ENCODE results near the gene C1QTNF12.

The C1QTNF12 gene

DNA sequence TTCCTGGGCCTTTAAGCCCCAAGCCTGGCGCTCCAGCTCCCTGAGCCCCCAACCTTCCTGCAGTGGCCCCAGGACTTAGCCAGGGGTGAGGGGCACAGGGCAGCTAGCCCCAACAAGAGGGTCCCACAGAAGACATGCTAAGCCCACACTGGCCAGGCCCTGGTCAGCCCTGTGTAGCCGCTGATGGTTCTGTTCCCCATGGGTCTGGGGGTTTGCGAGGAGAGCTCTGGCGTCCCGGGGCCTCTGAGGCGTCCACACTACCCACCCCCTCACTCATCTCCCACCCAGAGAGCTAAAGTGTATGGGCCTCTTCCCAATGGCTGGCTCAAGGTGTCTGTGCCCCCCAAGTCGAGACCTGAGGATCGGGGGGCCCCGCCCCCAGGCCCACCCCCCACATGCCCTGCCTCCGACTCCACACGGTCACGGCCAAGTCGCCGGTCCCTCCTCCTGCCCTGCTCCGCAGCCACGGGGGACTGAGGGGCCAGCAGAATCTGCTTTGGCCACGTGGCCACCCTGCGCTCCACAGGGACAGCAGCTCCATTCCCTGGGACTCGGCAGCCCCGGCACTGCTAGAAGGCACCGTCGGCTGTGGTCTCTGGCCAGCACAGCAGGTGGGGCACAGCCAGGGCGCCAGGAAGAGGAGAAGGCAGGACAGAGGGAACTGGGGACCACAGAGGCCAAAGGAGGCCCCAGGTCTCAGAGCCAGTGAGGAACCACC, 47.9 kb downstream of the C1QTNF12 start:
- Histone ChIP-seq H4K20me1 (ENCODE audit: low read depth, low read length) (no peaks in the 10 kb centered on the region), H2AFZ (ENCODE audit: low read depth, low read length, severe bottlenecking) (no peak overlapping the region), H3K4me3 (ENCODE audit: insufficient read depth, low read length, poor library complexity, severe bottlenecking) (no peak overlapping the region), H3K9me3 (ENCODE audit: insufficient read depth, low read length) (no peaks in the 10 kb centered on the region), H3K9me2 (replicated peaks; ENCODE audit: insufficient read depth, low read length) (no peaks in the 10 kb centered on the region), H3F3A (ENCODE audit: insufficient read depth) (no peaks in the 10 kb centered on the region), H3K36me3 (ENCODE audit: low read length) (no peaks in the 10 kb centered on the region), H3K27ac (ENCODE audit: low read depth, low read length) (no peak overlapping the region), H3K79me2 (ENCODE audit: insufficient read depth, low read length) (no peaks in the 10 kb centered on the region), H3K4me2 (ENCODE audit: low read depth, low read length, poor library complexity, severe bottlenecking) (no peak overlapping the region), H3K27me3 (ENCODE audit: low read length) (no peaks in the 10 kb centered on the region), H3K9ac (ENCODE audit: low read length) (no peak overlapping the region)
- no peak for TF ChIP-seq CTCF (IDR thresholded peaks at IDR 0.05; ENCODE audit: insufficient read depth, low read length, poor library complexity, severe bottlenecking)
- no peak for TF ChIP-seq EZH2phosphoT487 (conservative IDR thresholded peaks at IDR 0.05; ENCODE audit: low read length)

DNA sequence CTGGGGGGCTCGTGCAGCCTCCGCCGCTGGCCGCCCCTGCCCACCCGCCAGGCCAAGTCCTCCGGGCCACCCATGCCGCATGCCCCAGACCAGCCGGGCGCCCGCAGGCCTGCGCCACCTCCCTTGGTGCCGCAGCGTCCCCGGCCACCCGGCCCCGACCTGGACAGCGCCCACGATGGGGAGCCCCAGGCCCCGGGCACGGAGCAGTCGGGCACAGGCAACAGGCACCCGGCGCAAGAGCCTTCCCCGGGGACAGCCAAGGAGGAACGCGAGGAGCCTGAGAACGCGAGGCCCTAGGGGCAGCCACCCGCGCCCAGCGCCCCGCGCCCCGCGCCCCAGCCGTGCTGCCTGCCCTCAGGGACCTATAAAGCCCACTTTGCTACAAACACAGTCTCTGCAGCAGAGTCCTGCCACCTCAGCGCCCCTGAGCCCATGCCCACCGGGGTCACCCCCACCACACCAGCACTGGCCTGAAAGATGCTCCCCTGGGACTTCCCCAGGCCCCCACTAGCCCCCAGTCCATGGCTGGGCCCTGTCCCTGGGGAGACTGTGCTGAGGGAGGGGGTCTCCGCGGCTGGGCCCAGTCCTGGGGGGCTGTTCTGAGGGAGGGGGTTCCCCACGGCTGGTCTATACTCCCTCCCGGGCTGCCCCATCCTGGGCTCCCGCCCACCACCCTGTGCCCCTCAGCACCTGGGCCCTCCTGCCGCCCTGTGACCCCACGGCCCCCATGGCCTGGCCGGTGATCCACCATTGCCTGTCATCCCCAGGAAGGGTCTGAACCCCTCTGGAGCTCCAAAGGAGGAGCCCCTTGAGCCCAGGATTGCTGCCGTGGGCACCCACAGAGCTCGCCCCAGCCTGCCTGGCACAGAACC, 48.7 kb downstream of the C1QTNF12 start:
- H3K27ac ChIP-seq (ENCODE audit: low read depth, low read length): no peak overlapping the region
- no peaks in the 10 kb centered on the region for H3K27me3 ChIP-seq (ENCODE audit: low read length)
- H3K9me3 ChIP-seq (ENCODE audit: insufficient read depth, low read length): no peaks in the 10 kb centered on the region
- H3K4me2 ChIP-seq (ENCODE audit: low read depth, low read length, poor library complexity, severe bottlenecking): no peak overlapping the region
- no peaks in the 10 kb centered on the region for H3K79me2 ChIP-seq (ENCODE audit: insufficient read depth, low read length)
- no peaks in the 10 kb centered on the region for H3K36me3 ChIP-seq (ENCODE audit: low read length)
- H4K20me1 ChIP-seq (ENCODE audit: low read depth, low read length): no peaks in the 10 kb centered on the region
- H3F3A ChIP-seq (ENCODE audit: insufficient read depth): no peaks in the 10 kb centered on the region
- no peak overlapping the region for H3K4me3 ChIP-seq (ENCODE audit: insufficient read depth, low read length, poor library complexity, severe bottlenecking)
- no peaks in the 10 kb centered on the region for H3K9me2 ChIP-seq (replicated peaks; ENCODE audit: insufficient read depth, low read length)
- no peak overlapping the region for H2AFZ ChIP-seq (ENCODE audit: low read depth, low read length, severe bottlenecking)
- H3K9ac ChIP-seq (ENCODE audit: low read length): no peak overlapping the region
- no peak for TF ChIP-seq EZH2phosphoT487 (conservative IDR thresholded peaks at IDR 0.05; ENCODE audit: low read length)
- no peak for TF ChIP-seq CTCF (IDR thresholded peaks at IDR 0.05; ENCODE audit: insufficient read depth, low read length, poor library complexity, severe bottlenecking)

DNA sequence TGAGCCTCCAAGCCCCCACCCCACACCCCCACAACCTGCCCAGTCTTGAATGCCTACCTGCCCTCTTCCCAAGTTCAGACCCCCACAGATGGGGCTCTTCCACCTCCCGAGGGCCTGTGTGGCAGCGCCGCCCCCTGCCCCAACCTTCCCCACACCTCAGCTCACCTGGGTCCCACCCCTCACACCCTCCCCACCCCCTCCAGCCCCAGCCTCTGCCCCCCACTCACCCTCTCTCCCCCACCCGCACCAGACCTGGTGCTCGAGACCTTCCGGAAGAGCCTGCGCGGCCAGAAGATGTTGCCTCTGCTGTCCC, 49.4 kb downstream of the C1QTNF12 start:
- H3K27ac ChIP-seq (ENCODE audit: low read depth, low read length): no peak overlapping the region
- H3K79me2 ChIP-seq (ENCODE audit: insufficient read depth, low read length): no peaks in the 10 kb centered on the region
- H3K9me2 ChIP-seq (replicated peaks; ENCODE audit: insufficient read depth, low read length): no peaks in the 10 kb centered on the region
- no peaks in the 10 kb centered on the region for H3K27me3 ChIP-seq (ENCODE audit: low read length)
- no peaks in the 10 kb centered on the region for H4K20me1 ChIP-seq (ENCODE audit: low read depth, low read length)
- H3K9me3 ChIP-seq (ENCODE audit: insufficient read depth, low read length): no peaks in the 10 kb centered on the region
- H3K4me3 ChIP-seq (ENCODE audit: insufficient read depth, low read length, poor library complexity, severe bottlenecking): no peak overlapping the region
- no peaks in the 10 kb centered on the region for H3F3A ChIP-seq (ENCODE audit: insufficient read depth)
- H3K9ac ChIP-seq (ENCODE audit: low read length): no peak overlapping the region
- no peak for TF ChIP-seq EZH2phosphoT487 (conservative IDR thresholded peaks at IDR 0.05; ENCODE audit: low read length)
- TF ChIP-seq CTCF (IDR thresholded peaks at IDR 0.05; ENCODE audit: insufficient read depth, low read length, poor library complexity, severe bottlenecking): no peak
- no peaks in the 10 kb centered on the region for H3K36me3 ChIP-seq (ENCODE audit: low read length)
- H3K4me2 ChIP-seq (ENCODE audit: low read depth, low read length, poor library complexity, severe bottlenecking): no peak overlapping the region
- H2AFZ ChIP-seq (ENCODE audit: low read depth, low read length, severe bottlenecking): no peak overlapping the region
